Gastroesophageal sphincter (tissue), 4 donors: ENCODE measurements around the gene SLC16A9. TPM values are rescaled to one million over a fixed set of nuclear protein-coding genes. Genes with fewer than 3 reads are reported as not detected.
"Not testable (repeated sequence)": the region's sequence is repeated elsewhere in the genome, so short reads cannot be mapped to it uniquely, and the experiment has no call there.

Experiments
- ATAC-seq: fragments of 150-250 bp; one replicate; pipeline ENCODE4 v1.9.1; 2016; ENCODE audit warnings: mild to moderate bottlenecking, moderate library complexity
- H3K27ac ChIP-seq, 4 donors: fragments of 200-600 bp; sonication (generic) in 3 of 4; 1 replicate in 3 of 4; 2 replicates in 1 of 4; pipeline ENCODE4 v1.5.1; 2016 to 2019
- H3K27me3 ChIP-seq: fragments of 200-600 bp; sonication (generic); one replicate; pipeline ENCODE4 v1.5.1; 2019
- H3K36me3 ChIP-seq, 2 donors: fragments of 200-600 bp; sonication (generic); one replicate each; pipeline ENCODE4 v1.5.1; 2019; ENCODE audit warnings: control low read depth in 1 of 2
- H3K4me1 ChIP-seq, 3 donors: fragments of 200-600 bp; sonication (generic); 1 replicate in 2 of 3; 2 replicates in 1 of 3; pipeline ENCODE4 v1.5.1; 2016 to 2019; ENCODE audit warnings: control low read depth in 2 of 3
- H3K4me3 ChIP-seq, 2 donors: fragments of 200-600 bp; sonication (generic); one replicate each; pipeline ENCODE4 v1.5.1; 2019; ENCODE audit warnings: mild to moderate bottlenecking in 1 of 2, moderate library complexity in 1 of 2
- H3K9me3 ChIP-seq, 3 donors: fragments of 200-600 bp; sonication (generic); one replicate each; pipeline ENCODE4 v1.5.1; 2017 to 2019; ENCODE audit warnings: control low read depth in 2 of 3
- CTCF ChIP-seq, 4 experiments: fragments of 200-600 bp in 2 of 4; fragments of 450-650 bp in 2 of 4; sonication (generic) in 1 of 4; IDR thresholded peaks; one replicate each; pipeline ENCODE4 v1.5.1; 2017 to 2019; ENCODE audit warnings: antibody characterized with exemption in 4 of 4, mild to moderate bottlenecking in 2 of 4, moderate library complexity in 2 of 4
- EP300 ChIP-seq: sonication (generic); formaldehyde crosslinking; IDR thresholded peaks from one replicate; pipeline ENCODE4 v1.6.1; 2017; ENCODE audit warnings: antibody characterized with exemption, mild to moderate bottlenecking
- POLR2A ChIP-seq, 2 donors: fragments of 450-650 bp; IDR thresholded peaks; one replicate each; pipeline ENCODE4 v1.6.1; 2017; ENCODE audit warnings: antibody characterized with exemption in 2 of 2, mild to moderate bottlenecking in 2 of 2, moderate library complexity in 1 of 2
- POLR2AphosphoS5 ChIP-seq: sonication (generic); formaldehyde crosslinking; IDR thresholded peaks from one replicate; pipeline ENCODE4 v1.6.1; 2017; ENCODE audit warnings: antibody characterized with exemption
- WGBS, 2 donors: methylation state at CpG; one replicate each; pipeline ENCODE4 v1.1.5; 2018; ENCODE audit warnings: low coverage in 1 of 2; 5-methylcytosine and 5-hydroxymethylcytosine counted together
- total RNA-seq, 4 donors: library from RNA; depleted of rRNA; stranded (reverse); fragments of >200 nt; gene quantifications; one replicate each; pipeline ENCODE4 v1.1.0, GENCODE V29; 2016

The SLC16A9 gene
- total RNA-seq, 4 donors from 2014 or later, result 0.54 to 2.2 (median 1.2) TPM

- ATAC-seq, result no peak
- 47 to 62% methylated on average over 2 of the region's 2 CpGs for WGBS, 2 donors
- Histone ChIP-seq H3K9me3 (no peaks in the 10 kb centered on the region), H3K27ac (no peak overlapping the region), H3K4me3 (no peak overlapping the region), H3K4me1 (no peaks in the 10 kb centered on the region), H3K36me3 (no peaks in the 10 kb centered on the region), H3K27me3 (no peaks in the 10 kb centered on the region)
- no peak for TF ChIP-seq POLR2AphosphoS5
- TF ChIP-seq POLR2A (IDR thresholded peaks at IDR 0.05), result no peak
- TF ChIP-seq CTCF (IDR thresholded peaks at IDR 0.05), result no peak
These were observed 42.8 kb upstream of the SLC16A9 start for GRCh38 chr10:59752278-59752940.

DNA sequence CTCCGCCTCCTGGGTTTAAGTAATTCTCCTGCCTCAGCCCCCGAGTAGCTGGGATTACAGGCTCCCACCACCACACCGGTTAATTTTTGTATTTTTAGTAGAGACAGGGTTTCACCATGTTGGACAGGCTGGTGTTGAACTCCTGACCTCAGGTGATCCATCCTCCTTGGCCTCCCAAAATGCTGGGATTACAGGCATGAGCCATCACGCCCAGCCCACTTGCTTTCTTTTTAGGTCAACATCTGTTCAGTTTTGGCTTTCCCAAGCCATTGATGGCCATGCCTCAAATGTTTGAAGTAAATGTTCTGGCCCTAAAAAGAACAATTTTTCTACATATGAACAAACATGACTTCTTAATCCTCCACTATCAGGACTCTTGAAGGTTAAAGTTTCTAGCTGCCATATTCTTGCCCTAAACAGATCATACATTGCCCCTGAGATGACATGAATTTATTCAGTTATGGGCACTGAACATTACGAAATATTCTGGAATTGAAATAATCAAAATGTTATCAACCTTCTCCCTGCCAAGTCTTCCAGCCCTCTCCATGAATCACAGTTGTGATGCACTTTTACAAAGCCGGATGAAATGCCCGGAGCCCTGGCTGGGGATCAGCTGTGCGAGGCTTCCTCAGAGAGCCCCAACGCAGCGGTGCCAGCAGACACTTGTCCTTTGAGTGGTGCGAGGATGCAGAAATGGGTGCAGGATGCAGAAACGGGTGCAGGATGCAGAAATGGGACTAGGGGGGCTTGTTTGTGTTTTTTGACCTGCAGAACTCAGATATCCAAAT lies 40.7 kb upstream of the SLC16A9 start:
- Histone ChIP-seq H3K9me3 (no peaks in the 10 kb centered on the region), H3K27ac (no peak overlapping the region), H3K4me1 (no peaks in the 10 kb centered on the region), H3K36me3 (no peaks in the 10 kb centered on the region), H3K4me3 (no peak overlapping the region), H3K27me3 (no peaks in the 10 kb centered on the region)
- TF ChIP-seq POLR2A (IDR thresholded peaks at IDR 0.05) (no peak), CTCF (IDR thresholded peaks at IDR 0.05) (no peak), POLR2AphosphoS5 (no peak), EP300 (no peak)
- WGBS, 2 donors, result 66 to 76% methylated on average over 2 to 11 of the region's 12 CpGs
- no peak for ATAC-seq

DNA sequence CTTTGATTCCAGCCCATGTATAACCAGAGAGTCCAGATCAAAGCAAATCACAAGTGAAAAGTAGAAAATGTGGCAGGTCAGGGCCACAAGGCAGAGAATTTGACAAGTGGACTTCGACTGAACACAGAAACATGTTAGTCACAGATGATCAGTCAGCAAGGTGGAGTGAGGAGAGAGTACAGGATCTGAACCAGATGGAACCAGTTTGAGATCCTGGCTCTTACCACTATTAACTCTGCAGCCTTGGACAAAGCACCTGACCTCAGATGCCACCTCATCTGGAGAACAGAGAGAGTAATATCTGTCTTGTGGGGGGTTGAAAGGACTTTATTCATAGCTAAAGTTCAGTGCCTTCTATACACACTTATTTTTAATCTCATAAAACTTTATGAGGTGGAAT lies 39.2 kb upstream of the SLC16A9 start:
- TF ChIP-seq EP300 (no peak), POLR2AphosphoS5 (no peak), CTCF (IDR thresholded peaks at IDR 0.05) (no peak), POLR2A (IDR thresholded peaks at IDR 0.05) (no peak)
- Histone ChIP-seq H3K36me3 (no peaks in the 10 kb centered on the region), H3K27ac (no peak overlapping the region), H3K4me3 (no peak overlapping the region), H3K4me1 (no peaks in the 10 kb centered on the region), H3K27me3 (no peaks in the 10 kb centered on the region), H3K9me3 (no peaks in the 10 kb centered on the region)
- ATAC-seq, result no peak
- WGBS, 2 donors, result 50 to 60% methylated on average over 1 of the region's 1 CpG

DNA sequence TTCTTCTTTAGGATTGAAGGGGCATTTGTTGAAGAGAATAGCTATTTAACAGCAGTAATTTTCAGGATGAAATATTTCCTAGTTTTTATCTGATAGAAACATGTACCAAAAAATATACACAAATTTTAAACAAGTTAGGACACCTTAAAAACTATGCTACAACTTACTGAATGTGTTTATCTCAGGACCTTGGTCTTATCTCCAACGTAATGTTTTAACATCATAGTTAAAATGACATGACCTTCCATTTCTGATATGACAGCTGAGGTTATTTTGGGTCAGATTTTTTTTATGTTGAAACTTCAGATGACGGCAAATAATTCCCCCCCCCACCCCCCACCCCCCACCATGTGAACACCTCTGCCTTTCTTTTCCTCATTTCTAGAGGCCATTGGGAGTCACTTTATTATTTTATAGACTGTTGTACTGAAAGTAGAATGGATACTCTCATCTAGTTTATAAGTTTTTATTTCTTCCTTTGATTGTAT lies 35.6 kb upstream of the SLC16A9 start:
- Histone ChIP-seq H3K27me3 (no peaks in the 10 kb centered on the region), H3K9me3 (no peaks in the 10 kb centered on the region), H3K4me3 (no peak overlapping the region), H3K4me1 (no peaks in the 10 kb centered on the region), H3K27ac (no peak overlapping the region), H3K36me3 (no peaks in the 10 kb centered on the region)
- WGBS, 2 donors, result 73 to 92% methylated on average over 2 of the region's 2 CpGs
- TF ChIP-seq POLR2A (IDR thresholded peaks at IDR 0.05), result no peak
- no peak for TF ChIP-seq CTCF (IDR thresholded peaks at IDR 0.05)
- TF ChIP-seq POLR2AphosphoS5, result no peak
- TF ChIP-seq EP300, result no peak
- ATAC-seq, result no peak

DNA sequence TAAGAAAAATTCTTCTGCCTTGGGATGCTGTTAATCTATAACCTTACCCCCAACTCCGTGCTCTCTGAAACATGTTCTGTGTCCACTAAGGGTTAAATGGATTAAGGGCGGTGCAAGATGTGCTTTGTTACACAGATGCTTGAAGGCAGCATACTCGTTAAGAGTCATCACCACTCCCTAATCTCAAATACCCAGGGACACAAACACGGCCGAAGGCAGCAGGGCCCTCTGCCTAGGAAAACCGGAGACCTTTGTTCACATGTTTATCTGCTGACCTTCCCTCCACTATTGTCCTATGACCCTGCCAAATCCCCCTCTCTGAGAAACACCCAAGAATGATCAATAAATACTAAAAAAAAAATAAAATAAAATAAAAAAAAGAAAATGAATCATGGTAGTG lies 35.1 kb upstream of the SLC16A9 start:
- H3K9me3 ChIP-seq, H3K4me3 ChIP-seq, H3K4me1 ChIP-seq, H3K27me3 ChIP-seq, ATAC-seq, H3K36me3 ChIP-seq, H3K27ac ChIP-seq: not testable (repeated sequence)
- 62 to 76% methylated on average over 3 to 4 of the region's 6 CpGs for WGBS, 2 donors

DNA sequence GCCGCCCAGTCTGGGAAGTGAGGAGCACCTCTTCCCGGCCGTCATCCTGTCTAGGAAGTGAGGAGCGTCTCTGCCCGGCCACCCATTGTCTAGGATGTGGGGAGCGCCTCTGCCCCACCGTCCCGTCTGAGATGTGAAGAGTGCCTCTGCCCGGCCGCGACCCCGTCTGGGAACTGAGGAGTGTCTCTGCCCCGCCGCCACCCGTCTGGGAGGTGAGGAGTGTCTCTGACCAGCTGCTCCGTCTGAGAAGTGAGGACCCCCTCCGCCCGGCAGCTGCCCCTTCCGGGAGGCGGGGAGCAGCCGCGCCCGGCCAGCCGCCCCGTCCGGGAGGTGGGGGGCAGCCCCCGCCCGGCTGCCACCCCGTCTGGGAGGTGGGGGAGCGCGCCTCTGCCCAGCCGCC lies 34.5 kb upstream of the SLC16A9 start:
- not testable (repeated sequence) for H3K4me3 ChIP-seq, H3K36me3 ChIP-seq, H3K27me3 ChIP-seq, H3K9me3 ChIP-seq, H3K27ac ChIP-seq, ATAC-seq, H3K4me1 ChIP-seq
- WGBS, 2 donors, result no CpG with 5 or more reads among the region's 32 CpGs
